Activated T-helper 1 cell treated with anti-CD3 and anti-CD28 coated beads, Interleukin-12 subunit alpha, Interleukin-12 subunit beta, Interleukin-2, Interleukin-4 antibody, amounts not matched to agents 30 ng/mL and 10 ng/mL and 1 ng/mL, durations not matched to agents 14 hours and 24 hours and 36 hours (primary cell): ENCODE data around the gene CABLES1. TPM values are rescaled to one million over a fixed set of nuclear protein-coding genes. Genes with fewer than 3 reads are reported as not detected.
A peak's percentile ranks its signal among the peaks of the same experiment; 100 is the strongest.

Experiments used
- DNase-seq: peaks from one replicate; pipeline ENCODE4 v3.0.0; 2021; ENCODE audit warnings: low spot score
- H3K27ac Mint-ChIP-seq: one replicate; pipeline ENCODE4 v1.8.0; 2021; ENCODE audit warnings: mild to moderate bottlenecking, mixed read lengths
- H3K27me3 Mint-ChIP-seq: one replicate; pipeline ENCODE4 v1.8.0; 2022; ENCODE audit warnings: mild to moderate bottlenecking, moderate library complexity, mixed read lengths; ENCODE audit not compliant: insufficient read depth
- H3K36me3 Mint-ChIP-seq: one replicate; pipeline ENCODE4 v1.8.0; 2021; ENCODE audit warnings: low read depth, mixed read lengths
- H3K4me1 Mint-ChIP-seq: one replicate; pipeline ENCODE4 v1.8.0; 2021; ENCODE audit warnings: low read depth, mixed read lengths
- H3K4me3 Mint-ChIP-seq: one replicate; pipeline ENCODE4 v1.8.0; 2021; ENCODE audit warnings: mild to moderate bottlenecking, moderate library complexity, mixed read lengths
- H3K9me3 Mint-ChIP-seq: one replicate; pipeline ENCODE4 v1.8.0; 2021; ENCODE audit warnings: mixed read lengths
- intact Hi-C: fragments of 100-400 bp; cut with micrococcal nuclease; formaldehyde crosslinking; loops from one replicate; pipeline ENCODE4 v1.15.1; 2024
- total RNA-seq: library from RNA; stranded (reverse); gene quantifications from 2 replicates; pipeline ENCODE4 v1.2.3, GENCODE V29; 2022

CABLES1 gene
- total RNA-seq, 1 donor from 2014 or later = 3.2 TPM

- intact Hi-C loops = no loop called here
These were observed 68.7 kb downstream of the CABLES1 start for GRCh38 chr18:23203891-23204432.

GRCh38 chr18:23204589-23205235 is 69.4 kb downstream of the CABLES1 start:
- no peak for DNase-seq
- H3K27ac Mint-ChIP-seq = no peak overlapping the region
- peaks cover 11% of the 10 kb centered on the region for H3K27me3 Mint-ChIP-seq
- peaks cover 9% of the 10 kb centered on the region for H3K36me3 Mint-ChIP-seq
- peaks cover 16% of the 10 kb centered on the region for H3K9me3 Mint-ChIP-seq
- peaks cover 11% of the 10 kb centered on the region for H3K4me1 Mint-ChIP-seq
- intact Hi-C loops = no loop called here
- no peak overlapping the region for H3K4me3 Mint-ChIP-seq

More at GRCh38 chr18:23203891-23204432, 68.7 kb downstream of the CABLES1 start:
- H3K36me3 Mint-ChIP-seq = peaks cover 9% of the 10 kb centered on the region
- DNase-seq = no peak
- H3K27me3 Mint-ChIP-seq = peaks cover 11% of the 10 kb centered on the region
- no peak overlapping the region for H3K27ac Mint-ChIP-seq
- peaks cover 9% of the 10 kb centered on the region for H3K4me1 Mint-ChIP-seq
- no peak overlapping the region for H3K4me3 Mint-ChIP-seq
- H3K9me3 Mint-ChIP-seq = peaks cover 15% of the 10 kb centered on the region

GRCh38 chr18:23205980-23206379 is 70.7 kb downstream of the CABLES1 start:
- H3K27ac Mint-ChIP-seq = no peak overlapping the region

GRCh38 chr18:23207191-23207955 is 72.1 kb downstream of the CABLES1 start:
- peaks cover 9% of the 10 kb centered on the region for H3K36me3 Mint-ChIP-seq
- intact Hi-C loops = no loop called here
- peaks cover 6% of the 10 kb centered on the region for H3K27me3 Mint-ChIP-seq

More at GRCh38 chr18:23205980-23206379, 70.7 kb downstream of the CABLES1 start:
- Mint-ChIP-seq H3K36me3 (peaks cover 9% of the 10 kb centered on the region), H3K4me3 (no peak overlapping the region), H3K9me3 (peaks cover 16% of the 10 kb centered on the region), H3K27me3 (peaks cover 11% of the 10 kb centered on the region), H3K4me1 (peaks cover 11% of the 10 kb centered on the region)
- intact Hi-C loops = no loop called here
- DNase-seq = no peak

GRCh38 chr18:23207994-23208393 is 72.7 kb downstream of the CABLES1 start:
- Mint-ChIP-seq H3K27ac (no peak overlapping the region), H3K36me3 (peaks cover 8% of the 10 kb centered on the region), H3K27me3 (peaks cover 2% of the 10 kb centered on the region), H3K9me3 (peaks cover 16% of the 10 kb centered on the region), H3K4me3 (no peak overlapping the region), H3K4me1 (peaks cover 9% of the 10 kb centered on the region)
- intact Hi-C loops = loop anchor here (2.0 kb wide), 1 partner anchor 71 kb away; no protein-coding TSS in a partner anchor
- no peak for DNase-seq

More at GRCh38 chr18:23207191-23207955, 72.1 kb downstream of the CABLES1 start:
- Mint-ChIP-seq H3K27ac (no peak overlapping the region), H3K4me1 (peaks cover 11% of the 10 kb centered on the region), H3K4me3 (no peak overlapping the region), H3K9me3 (peaks cover 16% of the 10 kb centered on the region)
- DNase-seq = no peak

- H3K4me3 Mint-ChIP-seq = no peak overlapping the region
- peaks cover 6% of the 10 kb centered on the region for H3K4me1 Mint-ChIP-seq
- H3K36me3 Mint-ChIP-seq = peaks cover 6% of the 10 kb centered on the region
- peaks cover 16% of the 10 kb centered on the region for H3K9me3 Mint-ChIP-seq
- H3K27ac Mint-ChIP-seq = peak overlapping the region; percentile 68
- DNase-seq = no peak
- H3K27me3 Mint-ChIP-seq = no peaks in the 10 kb centered on the region
- intact Hi-C loops = loop anchor here (2.0 kb wide), 1 partner anchor 72 kb away; no protein-coding TSS in a partner anchor
These were observed 73.3 kb downstream of the CABLES1 start for GRCh38 chr18:23208600-23208999.

GRCh38 chr18:23209031-23209430 is 73.7 kb downstream of the CABLES1 start:
- DNase-seq = no peak
- H3K9me3 Mint-ChIP-seq = peaks cover 16% of the 10 kb centered on the region

GRCh38 chr18:23209796-23210195 is 74.5 kb downstream of the CABLES1 start:
- Mint-ChIP-seq H3K36me3 (peaks cover 6% of the 10 kb centered on the region), H3K27ac (no peak overlapping the region)
- intact Hi-C loops = loop anchor here (1.0 to 2.0 kb wide), 3 partner anchors 22 to 73 kb away; no protein-coding TSS in a partner anchor

More at GRCh38 chr18:23209031-23209430, 73.7 kb downstream of the CABLES1 start:
- intact Hi-C loops = loop anchor here (1.0 to 2.0 kb wide), 3 partner anchors 22 to 72 kb away; no protein-coding TSS in a partner anchor
- no peaks in the 10 kb centered on the region for H3K27me3 Mint-ChIP-seq
- H3K36me3 Mint-ChIP-seq = peaks cover 6% of the 10 kb centered on the region
- peak overlapping the region; percentile 68 for H3K27ac Mint-ChIP-seq
- peaks cover 6% of the 10 kb centered on the region for H3K4me1 Mint-ChIP-seq
- no peak overlapping the region for H3K4me3 Mint-ChIP-seq

GRCh38 chr18:23210526-23210925 is 75.2 kb downstream of the CABLES1 start:
- Mint-ChIP-seq H3K27me3 (no peaks in the 10 kb centered on the region), H3K27ac (no peak overlapping the region), H3K36me3 (peaks cover 5% of the 10 kb centered on the region), H3K9me3 (peaks cover 11% of the 10 kb centered on the region), H3K4me1 (peaks cover 6% of the 10 kb centered on the region), H3K4me3 (no peak overlapping the region)
- intact Hi-C loops = no loop called here
- DNase-seq = no peak

More at GRCh38 chr18:23209796-23210195, 74.5 kb downstream of the CABLES1 start:
- peaks cover 11% of the 10 kb centered on the region for H3K9me3 Mint-ChIP-seq
- no peak overlapping the region for H3K4me3 Mint-ChIP-seq
- no peak for DNase-seq
- H3K27me3 Mint-ChIP-seq = no peaks in the 10 kb centered on the region
- H3K4me1 Mint-ChIP-seq = peaks cover 6% of the 10 kb centered on the region

- intact Hi-C loops = no loop called here
- Mint-ChIP-seq H3K36me3 (peaks cover 5% of the 10 kb centered on the region), H3K4me1 (peaks cover 6% of the 10 kb centered on the region), H3K4me3 (no peak overlapping the region), H3K9me3 (peaks cover 11% of the 10 kb centered on the region), H3K27me3 (no peaks in the 10 kb centered on the region), H3K27ac (no peak overlapping the region)
- DNase-seq = no peak
These were observed 75.9 kb downstream of the CABLES1 start for GRCh38 chr18:23211146-23211545.

GRCh38 chr18:23212161-23212560 is 76.9 kb downstream of the CABLES1 start:
- no peak for DNase-seq
- Mint-ChIP-seq H3K9me3 (peaks cover 11% of the 10 kb centered on the region), H3K36me3 (peaks cover 5% of the 10 kb centered on the region), H3K27me3 (no peaks in the 10 kb centered on the region), H3K4me3 (no peak overlapping the region), H3K4me1 (peaks cover 6% of the 10 kb centered on the region), H3K27ac (no peak overlapping the region)
- intact Hi-C loops = no loop called here

GRCh38 chr18:23213200-23213599 is 77.9 kb downstream of the CABLES1 start:
- Mint-ChIP-seq H3K36me3 (peaks cover under 1% of the 10 kb centered on the region), H3K9me3 (peaks cover 8% of the 10 kb centered on the region), H3K27ac (no peak overlapping the region), H3K27me3 (no peaks in the 10 kb centered on the region), H3K4me3 (no peak overlapping the region), H3K4me1 (peaks cover 6% of the 10 kb centered on the region)
- DNase-seq = no peak
- intact Hi-C loops = no loop called here

GRCh38 chr18:23217781-23218180 is 82.5 kb downstream of the CABLES1 start:
- peaks cover 4% of the 10 kb centered on the region for H3K27me3 Mint-ChIP-seq
- no peak overlapping the region for H3K27ac Mint-ChIP-seq
- no peaks in the 10 kb centered on the region for H3K36me3 Mint-ChIP-seq
- H3K9me3 Mint-ChIP-seq = no peaks in the 10 kb centered on the region
- intact Hi-C loops = no loop called here
- DNase-seq = no peak
- no peaks in the 10 kb centered on the region for H3K4me1 Mint-ChIP-seq
- H3K4me3 Mint-ChIP-seq = no peak overlapping the region
